ENCODE measurements around the gene ZYG11A.

The ZYG11A gene

DNA sequence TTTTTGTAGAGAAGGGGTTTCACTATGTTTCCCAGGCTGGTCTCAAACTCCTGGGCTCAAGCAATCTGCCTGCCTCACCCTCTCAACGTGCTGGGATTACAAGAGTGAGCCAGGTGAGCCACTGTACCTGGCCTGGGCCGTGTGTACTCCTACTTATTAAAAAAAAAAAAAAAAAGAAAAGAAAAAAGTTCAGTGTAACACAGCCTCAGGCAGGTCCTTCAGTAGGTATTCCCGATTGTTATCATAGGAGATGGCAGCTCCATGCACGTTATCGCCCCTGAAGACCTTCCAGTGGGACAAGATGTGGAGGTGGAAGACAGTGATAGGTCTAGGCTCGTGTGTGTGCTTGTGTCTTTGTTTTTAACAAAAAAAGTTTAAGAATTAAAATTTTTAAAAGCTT, 75.6 kb downstream of the ZYG11A start:
- DNase-seq (ENCODE audit: low read depth): no peak

DNA sequence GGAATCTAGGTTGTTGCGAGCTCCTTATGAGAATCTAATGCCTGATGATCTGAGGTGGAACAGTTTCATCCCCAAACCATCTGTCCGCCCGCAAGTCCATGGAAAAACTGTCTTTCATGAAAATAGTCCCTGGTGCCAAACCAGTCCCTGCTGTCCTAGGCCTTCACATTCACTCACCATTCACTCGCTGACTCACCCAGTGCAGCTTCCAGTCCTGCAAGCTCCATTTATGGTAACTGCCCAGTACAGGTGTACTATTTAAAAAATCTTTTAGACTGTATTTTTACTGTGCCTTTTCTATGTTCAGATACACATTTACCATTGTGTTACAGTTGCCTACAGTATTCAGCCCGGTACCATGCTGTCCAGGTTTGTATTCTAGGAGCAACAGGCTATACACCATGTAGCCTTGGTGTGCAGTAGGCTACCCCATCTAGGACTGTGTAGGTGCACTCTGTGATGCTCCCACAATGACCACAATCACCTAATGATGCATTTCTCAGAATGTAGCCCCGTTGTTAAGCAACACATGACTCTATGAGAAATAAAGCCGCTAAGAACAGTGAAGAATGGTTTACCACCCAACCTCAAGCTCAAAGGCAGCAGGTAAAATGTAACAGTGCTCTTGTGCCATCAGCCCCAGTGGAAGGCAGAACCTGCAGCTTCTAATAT, 76.6 kb downstream of the ZYG11A start:
- DNase-seq (ENCODE audit: low read depth): no peak

DNA sequence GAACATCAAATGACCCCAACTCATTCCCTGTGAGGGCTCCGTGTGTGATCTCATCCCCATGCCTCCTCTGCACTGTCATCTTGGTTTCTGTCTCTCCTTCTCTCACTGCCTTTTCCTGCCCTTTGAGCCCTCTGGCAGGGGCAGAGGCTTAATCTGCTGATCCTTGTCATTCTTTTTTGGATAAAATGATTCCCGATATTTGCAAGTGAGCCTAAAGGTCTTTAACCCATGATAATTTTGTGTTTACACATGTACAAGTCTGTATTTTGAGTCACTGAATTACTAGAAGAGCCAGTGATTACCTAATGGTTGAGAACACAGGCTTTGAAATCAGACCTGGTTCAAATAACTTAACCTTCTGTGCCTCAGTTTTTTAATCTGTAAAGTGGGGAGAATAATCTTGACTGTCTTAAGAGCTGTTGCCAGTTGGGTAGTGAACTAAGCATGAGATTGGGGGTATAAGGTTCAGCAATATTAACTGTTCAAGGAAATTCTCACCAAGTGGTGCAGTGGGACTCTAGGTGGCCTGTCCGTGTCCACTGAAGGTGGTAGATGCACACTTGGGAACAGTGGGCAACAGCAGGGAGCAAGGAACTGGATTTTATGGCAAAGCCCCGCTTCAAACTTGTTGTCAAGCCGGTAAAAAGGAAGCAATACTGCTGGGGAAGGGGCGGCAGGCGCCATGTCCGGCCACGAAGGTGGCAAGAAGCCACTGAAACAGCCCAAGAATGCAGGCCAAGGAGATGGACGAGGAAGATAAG, 77.3 kb downstream of the ZYG11A start:
- no peak for DNase-seq (ENCODE audit: low read depth)

- no peak for DNase-seq (ENCODE audit: low read depth)
These were observed 78.3 kb downstream of the ZYG11A start for GRCh38 chr1:52920791-52921291.

GRCh38 chr1:52925571-52926005, 83.0 kb downstream of the ZYG11A start:
- no peak for DNase-seq (ENCODE audit: low read depth)

DNA sequence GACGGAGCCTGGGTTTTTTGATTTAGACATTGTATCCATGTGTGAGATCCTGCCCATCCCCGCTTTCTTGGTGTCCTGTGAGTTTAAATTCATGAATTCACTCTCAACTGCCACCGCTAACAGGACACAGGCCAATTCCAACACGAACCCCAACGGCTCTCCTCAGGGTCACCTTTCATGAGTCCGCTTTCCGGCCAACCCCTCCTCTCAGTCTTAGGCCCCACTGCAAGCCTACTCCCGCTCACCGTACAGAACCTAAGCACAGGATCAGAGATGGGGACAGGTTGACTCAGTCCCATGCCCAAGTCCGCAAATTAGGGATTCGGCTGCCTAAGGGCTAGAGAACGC, 84.3 kb downstream of the ZYG11A start:
- DNase-seq (ENCODE audit: low read depth): no peak

DNA sequence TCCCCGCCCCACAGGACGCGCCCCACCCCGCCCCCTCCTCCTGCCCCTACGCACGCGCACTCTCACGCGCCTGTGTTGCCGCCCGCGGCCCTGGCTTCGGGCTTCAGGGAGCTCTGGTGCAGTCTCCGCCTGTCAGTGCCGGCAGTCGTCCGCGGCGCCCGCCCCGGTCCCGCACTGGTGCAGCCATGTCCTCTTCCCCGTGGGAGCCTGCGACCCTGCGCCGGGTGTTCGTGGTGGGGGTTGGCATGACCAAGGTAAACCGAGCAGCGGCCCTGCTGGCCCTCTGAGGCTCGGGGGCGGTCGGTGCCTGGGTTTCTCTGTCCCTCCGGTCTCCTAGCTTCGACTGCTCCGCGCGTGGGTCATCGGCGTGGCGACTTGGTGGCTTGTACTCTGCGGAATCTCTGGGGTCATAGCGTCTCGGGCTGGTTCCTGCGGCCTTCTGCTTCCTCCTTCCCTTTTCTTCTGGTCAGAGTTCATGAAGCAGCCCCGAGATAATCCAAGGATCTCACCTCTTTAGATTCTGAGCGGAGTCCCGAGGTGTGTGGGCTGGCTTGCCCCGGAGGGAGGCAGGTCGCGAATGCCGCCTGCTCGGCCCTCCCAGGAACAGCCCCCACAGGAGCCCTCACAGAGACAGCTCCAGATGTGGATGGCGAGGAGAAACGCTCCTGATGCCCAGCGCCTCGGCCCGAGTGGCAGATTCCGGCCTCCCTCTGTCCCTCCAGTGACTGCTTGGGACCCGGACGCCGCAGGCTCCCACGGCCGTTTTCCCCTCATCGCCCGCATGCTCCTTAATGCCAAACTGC, 84.9 kb downstream of the ZYG11A start, which contains the start of gene SCP2:
SCP2 (plus strand) TSS at position 65 of the 803 bp plus-strand sequence; CDS start at position 186, 121 bp downstream.
- peak; percentile 57 for DNase-seq (ENCODE audit: low read depth)

DNA sequence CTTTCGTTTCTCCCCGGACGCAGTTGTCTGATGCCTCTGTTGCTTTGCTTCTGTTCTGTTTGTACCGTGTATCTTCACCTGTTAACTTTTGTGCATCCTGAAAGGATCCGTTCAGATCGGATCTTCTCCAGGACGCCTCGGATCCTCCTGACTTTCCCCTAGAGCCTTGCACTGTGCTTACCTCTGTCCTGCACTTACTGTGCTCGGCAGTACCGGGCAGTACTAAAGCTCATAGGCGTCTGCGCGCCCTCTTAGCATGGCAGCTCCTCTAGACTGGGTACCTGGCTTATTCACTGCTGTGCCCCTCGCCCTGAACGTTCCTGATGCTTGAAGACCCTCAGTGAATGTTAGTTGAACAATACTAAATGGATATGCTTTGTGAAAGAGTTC, 85.5 kb downstream of the ZYG11A start:
- no peak for DNase-seq (ENCODE audit: low read depth)

DNA sequence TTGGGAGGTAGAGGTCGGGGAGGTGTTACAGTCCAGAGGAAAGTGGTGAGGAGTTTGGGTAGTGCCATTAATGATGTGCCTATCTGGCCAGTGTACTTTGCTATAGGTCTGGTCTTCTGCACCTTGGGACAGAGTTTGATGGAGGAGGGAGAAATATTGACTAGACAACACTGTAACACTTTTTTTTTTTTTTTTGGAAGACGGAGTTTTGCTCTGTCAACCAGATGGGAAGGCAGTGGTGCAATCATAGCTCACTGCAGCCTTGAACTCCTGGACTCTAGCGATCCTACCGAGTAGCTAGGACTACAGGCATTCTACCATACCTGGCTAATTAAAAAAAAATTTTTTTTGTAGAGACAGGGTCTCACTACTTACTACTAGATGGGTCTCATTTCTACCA, 86.5 kb downstream of the ZYG11A start:
- no peak for DNase-seq (ENCODE audit: low read depth)

DNA sequence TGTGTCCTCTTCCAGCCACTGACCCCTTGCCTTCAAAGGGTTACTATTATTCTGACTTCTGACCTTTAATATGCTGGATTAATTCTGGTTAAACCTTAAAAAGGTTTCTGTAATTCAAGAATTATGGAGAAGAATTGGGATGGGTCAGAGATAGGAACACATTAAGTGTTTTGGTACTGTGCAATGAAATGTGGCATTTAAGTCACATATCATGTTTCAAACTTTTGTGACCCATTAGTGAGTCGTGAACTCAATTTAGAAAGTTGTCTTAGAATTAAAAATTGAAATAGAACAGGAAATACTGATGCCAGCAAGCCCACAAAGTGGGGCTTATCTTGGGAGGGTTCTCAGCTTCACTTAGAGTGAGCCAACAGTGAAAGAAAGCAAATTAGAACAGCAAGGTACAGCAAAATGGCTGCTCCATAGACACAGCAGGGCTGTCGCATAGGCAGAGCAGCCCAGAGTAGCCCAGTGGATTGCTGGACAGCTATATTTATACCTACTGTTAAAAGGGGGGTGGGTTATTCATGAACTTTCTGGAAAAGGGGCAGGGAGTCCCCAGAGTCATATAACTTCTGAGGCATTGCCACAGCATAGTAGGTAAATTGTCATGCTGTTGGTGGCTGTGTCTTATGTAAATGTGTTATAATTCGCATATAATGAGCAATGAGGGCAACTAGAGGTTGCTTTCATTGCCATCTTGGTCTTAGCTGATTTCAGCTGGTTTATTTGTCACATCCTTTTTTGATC, 95.0 kb downstream of the ZYG11A start:
- DNase-seq (ENCODE audit: low read depth): no peak

- no peak for DNase-seq (ENCODE audit: low read depth)
These were observed 95.6 kb downstream of the ZYG11A start for GRCh38 chr1:52938183-52938451.

DNA sequence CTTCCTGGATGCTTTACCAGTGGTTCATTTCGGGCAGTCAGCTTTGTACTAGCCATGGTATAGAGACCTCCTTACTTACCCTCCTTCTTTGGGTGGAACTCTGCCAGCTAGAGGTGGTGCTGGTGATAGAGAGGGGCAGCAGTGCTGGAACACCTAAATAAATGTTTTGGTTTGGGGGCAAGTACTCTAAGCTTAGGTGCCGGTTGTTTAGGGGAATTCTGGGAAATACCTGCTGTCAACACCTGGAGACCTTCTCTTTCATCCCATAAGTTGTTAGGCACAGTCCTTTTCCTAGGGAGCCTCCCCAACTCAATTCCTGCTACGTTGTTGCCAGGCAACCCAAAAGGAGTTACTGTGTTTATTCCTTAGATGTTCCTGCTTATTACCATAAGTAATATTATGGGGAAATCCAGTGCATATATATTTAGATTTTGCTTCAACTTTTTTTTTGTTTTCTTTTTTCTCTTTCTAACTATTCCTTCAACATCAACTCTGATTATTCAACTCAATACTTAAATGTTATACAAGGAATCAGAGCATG, 101.4 kb downstream of the ZYG11A start:
- no peak for DNase-seq (ENCODE audit: low read depth)

GRCh38 chr1:52944566-52944965, 102.0 kb downstream of the ZYG11A start:
- no peak for DNase-seq (ENCODE audit: low read depth)
